AG04449 (cell line): Measurements from ENCODE around the gene IMPA2.

Experiments
- CTCF ChIA-PET: fragments of 350-600 bp; formaldehyde crosslinking; extraction: SDS; loops from one replicate; lab custom pipeline; 2021; ENCODE audit warnings: antibody characterized with exemption; lab: Yijun Ruan, JAX
- POLR2A ChIA-PET: fragments of 400-600, 350-600 bp; formaldehyde crosslinking; extraction: SDS; loops from one replicate; lab custom pipeline; 2020; ENCODE audit warnings: antibody characterized with exemption, inconsistent platforms; lab: Yijun Ruan, JAX
- DNase-seq: peaks from one replicate; pipeline ENCODE4 v3.0.0-alpha.2; 2010; ENCODE audit warnings: low read depth, low spot score
- H3K4me3 ChIP-seq: 2 replicates; pipeline ENCODE4 v1.5.1; 2011; ENCODE audit warnings: low read depth, mild to moderate bottlenecking, control low read depth, low read length
- CTCF ChIP-seq: IDR thresholded peaks from one replicate; pipeline ENCODE4 v1.5.1; 2011; ENCODE audit warnings: mild to moderate bottlenecking, moderate library complexity, low read length, control low read depth, inconsistent platforms; ENCODE audit not compliant: insufficient read depth; ENCODE audit errors: missing control alignments

IMPA2 gene

GRCh38 chr18:11981192-11981542, at the start of gene IMPA2:
IMPA2 (plus strand) TSS chr18:11981507; CDS start chr18:11981670, 163 bp downstream.
- POLR2A ChIA-PET = interaction anchor here (0.6 to 1.5 kb wide), 4 partner anchors 12 to 648 kb away, joined by 3 to 7 read pairs (median 4); no protein-coding TSS in a partner anchor
- TF ChIP-seq CTCF = no peak
- no peak for DNase-seq
- CTCF ChIA-PET = interaction anchor here (1.4 to 6.4 kb wide), 5 partner anchors 13 to 58 kb away, joined by 5 to 57 read pairs (median 6); no protein-coding TSS in a partner anchor
- H3K4me3 ChIP-seq = peak within 1 kb of the TSS; percentile 69

GRCh38 chr18:11932393-11932792, 48.9 kb upstream of the IMPA2 start:
- TF ChIP-seq CTCF = no peak
- ChIA-PET POLR2A (no interaction called here), CTCF (interaction anchor here (1.0 to 5.0 kb wide), 5 partner anchors 10 to 203 kb away, joined by 3 to 54 read pairs (median 10); no protein-coding TSS in a partner anchor)
- no peak for DNase-seq
- no peak overlapping the region for H3K4me3 ChIP-seq

- peak; percentile 70 for TF ChIP-seq CTCF
- POLR2A ChIA-PET = interaction anchor here (1.2 kb wide), 1 partner anchor 11 kb away, joined by 3 read pairs; no protein-coding TSS in a partner anchor
- DNase-seq = no peak
- H3K4me3 ChIP-seq = no peak overlapping the region
- CTCF ChIA-PET = interaction anchor here (0.6 to 21.7 kb wide), 41 partner anchors 9 to 664 kb away, joined by 3 to 809 read pairs (median 4); partner anchors contain the start of genes IMPA2 and MPPE1
These were observed 43.3 kb upstream of the IMPA2 start for GRCh38 chr18:11937874-11938478.

- TF ChIP-seq CTCF = no peak
- CTCF ChIA-PET = interaction anchor here (1.8 to 21.7 kb wide), 5 partner anchors 10 to 99 kb away, joined by 8 to 809 read pairs (median 138); partner anchors contain the start of gene IMPA2
- no peak overlapping the region for H3K4me3 ChIP-seq
- DNase-seq = no peak
- POLR2A ChIA-PET = no interaction called here
These were observed 40.4 kb upstream of the IMPA2 start for GRCh38 chr18:11940956-11941355.

GRCh38 chr18:11943551-11943950, 37.8 kb upstream of the IMPA2 start:
- no peak overlapping the region for H3K4me3 ChIP-seq
- CTCF ChIA-PET = interaction anchor here (1.3 to 21.7 kb wide), 4 partner anchors 11 to 95 kb away, joined by 3 to 809 read pairs (median 14); no protein-coding TSS in a partner anchor
- POLR2A ChIA-PET = no interaction called here
- no peak for TF ChIP-seq CTCF
- no peak for DNase-seq

GRCh38 chr18:11944252-11944651, 37.1 kb upstream of the IMPA2 start:
- ChIA-PET POLR2A (no interaction called here), CTCF (interaction anchor here (3.2 to 21.7 kb wide), 2 partner anchors 51 to 94 kb away, joined by 19 to 809 read pairs; no protein-coding TSS in a partner anchor)
- DNase-seq = no peak
- no peak overlapping the region for H3K4me3 ChIP-seq
- TF ChIP-seq CTCF = no peak
